Putamen (tissue), 1 donor: ENCODE results near the gene ZFPM1.

Experiments used
- DNase-seq: peaks from one replicate; pipeline ENCODE4 v3.0.0-alpha.2; 2016; ENCODE audit warnings: low spot score

ZFPM1 gene

GRCh38 chr16:88433632-88434352 is 19.3 kb upstream of the ZFPM1 start:
- DNase-seq, result no peak

- DNase-seq, result no peak
Observed at GRCh38 chr16:88434353-88434690, 18.8 kb upstream of the ZFPM1 start.

- no peak for DNase-seq
Observed at GRCh38 chr16:88434746-88435145, 18.3 kb upstream of the ZFPM1 start.

GRCh38 chr16:88435437-88436355 is 17.4 kb upstream of the ZFPM1 start:
- no peak for DNase-seq

GRCh38 chr16:88436796-88437195 is 16.3 kb upstream of the ZFPM1 start:
- no peak for DNase-seq

- no peak for DNase-seq
Observed at GRCh38 chr16:88437367-88437964, 15.6 kb upstream of the ZFPM1 start.

- no peak for DNase-seq
Observed at GRCh38 chr16:88438084-88438870, 14.8 kb upstream of the ZFPM1 start.

- DNase-seq, result no peak
Observed at GRCh38 chr16:88439016-88439415, 14.1 kb upstream of the ZFPM1 start.

GRCh38 chr16:88439706-88440105 is 13.4 kb upstream of the ZFPM1 start:
- no peak for DNase-seq

GRCh38 chr16:88440111-88440510 is 13.0 kb upstream of the ZFPM1 start:
- DNase-seq, result no peak

- DNase-seq, result no peak
Observed at GRCh38 chr16:88440686-88441405, 12.2 kb upstream of the ZFPM1 start.

- no peak for DNase-seq
Observed at GRCh38 chr16:88441460-88441859, 11.6 kb upstream of the ZFPM1 start.

GRCh38 chr16:88442383-88442726 is 10.7 kb upstream of the ZFPM1 start:
- DNase-seq, result no peak

- peak; percentile 35 for DNase-seq
Observed at GRCh38 chr16:88442727-88443576, 10.1 kb upstream of the ZFPM1 start.

GRCh38 chr16:88444826-88445582 is 8.1 kb upstream of the ZFPM1 start:
- no peak for DNase-seq

- no peak for DNase-seq
Observed at GRCh38 chr16:88445583-88445960, 7.5 kb upstream of the ZFPM1 start.

- no peak for DNase-seq
Observed at GRCh38 chr16:88446061-88446460, 7.0 kb upstream of the ZFPM1 start.

- DNase-seq, result no peak
Observed at GRCh38 chr16:88446736-88447135, 6.3 kb upstream of the ZFPM1 start.

- no peak for DNase-seq
Observed at GRCh38 chr16:88447881-88448280, 5.2 kb upstream of the ZFPM1 start.
